ENCODE measurements around the gene PMVK. TPM values are rescaled to one million over a fixed set of nuclear protein-coding genes. Genes with fewer than 3 reads are reported as not detected.
"Not testable (repeated sequence)": the region's sequence is repeated elsewhere in the genome, so short reads cannot be mapped to it uniquely, and the experiment has no call there.

Gene PMVK
- total RNA-seq, 1 experiment from 2014 or later: 27.1 TPM

- H2AFZ ChIP-seq: no peak overlapping the region
- H3K9me2 ChIP-seq (ENCODE audit: insufficient read depth): no peaks in the 10 kb centered on the region
- H3K27me3 ChIP-seq (ENCODE audit: insufficient read depth, low read depth): peaks cover 67% of the 10 kb centered on the region
- no peak overlapping the region for H3K4me3 ChIP-seq
- no peaks in the 10 kb centered on the region for H4K20me1 ChIP-seq (ENCODE audit: insufficient read depth)
- no peaks in the 10 kb centered on the region for H3K36me3 ChIP-seq (ENCODE audit: low read depth)
- no peaks in the 10 kb centered on the region for H3K4me1 ChIP-seq (replicated peaks; ENCODE audit: insufficient read depth)
- ChIA-PET CTCF (interaction anchor here (0.7 kb wide), 1 partner anchor 167 kb away, joined by 3 read pairs; no protein-coding TSS in a partner anchor), POLR2A (ENCODE audit: unreplicated experiment) (no interaction called here)
- BruUV-seq (replicated peaks): no TSS peak
- intact Hi-C loops (cut with micrococcal nuclease; ENCODE audit: unreplicated experiment): no loop called here
- no peak overlapping the region for H3K27ac ChIP-seq
- no peak overlapping the region for H3K4me2 ChIP-seq
- no peaks in the 10 kb centered on the region for H3K79me2 ChIP-seq (ENCODE audit: low read depth)
- no peaks in the 10 kb centered on the region for H3F3A ChIP-seq (ENCODE audit: insufficient read depth, low read depth)
- no peaks in the 10 kb centered on the region for H3K9me3 ChIP-seq (ENCODE audit: insufficient read depth, low read depth)
- DNase-seq: no peak
- no peak for TF ChIP-seq EZH2 (IDR thresholded peaks at IDR 0.05; ENCODE audit: low read depth)
- TF ChIP-seq CTCF (conservative IDR thresholded peaks at IDR 0.05): no peak
Observed at GRCh38 chr1:154910851-154911250, 25.7 kb downstream of the PMVK start.

GRCh38 chr1:154908937-154909336 is 27.6 kb downstream of the PMVK start:
- POLR2A ChIA-PET (ENCODE audit: unreplicated experiment): interaction anchor here (0.6 kb wide), 1 partner anchor 56 kb away, joined by 4 read pairs; no protein-coding TSS in a partner anchor
- H4K20me1 ChIP-seq (ENCODE audit: insufficient read depth): no peaks in the 10 kb centered on the region
- intact Hi-C loops (cut with micrococcal nuclease; ENCODE audit: unreplicated experiment): no loop called here
- CTCF ChIA-PET: no interaction called here
- no TSS peak for BruUV-seq (replicated peaks)
- no peak overlapping the region for H3K4me2 ChIP-seq
- peaks cover 56% of the 10 kb centered on the region for H3K27me3 ChIP-seq (ENCODE audit: insufficient read depth, low read depth)
- TF ChIP-seq EZH2 (IDR thresholded peaks at IDR 0.05; ENCODE audit: low read depth) (no peak), CTCF (conservative IDR thresholded peaks at IDR 0.05) (no peak)
- no peaks in the 10 kb centered on the region for H3K79me2 ChIP-seq (ENCODE audit: low read depth)
- H3K36me3 ChIP-seq (ENCODE audit: low read depth): no peaks in the 10 kb centered on the region
- no peaks in the 10 kb centered on the region for H3K9me3 ChIP-seq (ENCODE audit: insufficient read depth, low read depth)
- H2AFZ ChIP-seq: no peak overlapping the region
- no peak for DNase-seq
- no peaks in the 10 kb centered on the region for H3K4me1 ChIP-seq (replicated peaks; ENCODE audit: insufficient read depth)
- no peak overlapping the region for H3K4me3 ChIP-seq
- no peak overlapping the region for H3K27ac ChIP-seq
- no peaks in the 10 kb centered on the region for H3K9me2 ChIP-seq (ENCODE audit: insufficient read depth)
- no peaks in the 10 kb centered on the region for H3F3A ChIP-seq (ENCODE audit: insufficient read depth, low read depth)

- H3K36me3 ChIP-seq (ENCODE audit: low read depth); BruUV-seq (replicated peaks); H3K27ac ChIP-seq; CTCF ChIA-PET; intact Hi-C loops (cut with micrococcal nuclease; ENCODE audit: unreplicated experiment); H3K4me3 ChIP-seq; H3K9me2 ChIP-seq (ENCODE audit: insufficient read depth); H3K4me1 ChIP-seq (replicated peaks; ENCODE audit: insufficient read depth); H3K4me2 ChIP-seq; H3K9me3 ChIP-seq (ENCODE audit: insufficient read depth, low read depth); DNase-seq; POLR2A ChIA-PET (ENCODE audit: unreplicated experiment); H3F3A ChIP-seq (ENCODE audit: insufficient read depth, low read depth); H3K79me2 ChIP-seq (ENCODE audit: low read depth); H4K20me1 ChIP-seq (ENCODE audit: insufficient read depth); H2AFZ ChIP-seq: not testable (repeated sequence)
- H3K27me3 ChIP-seq (ENCODE audit: insufficient read depth, low read depth): peaks cover 49% of the 10 kb centered on the region
Observed at GRCh38 chr1:154908129-154908528, 28.4 kb downstream of the PMVK start.

- Histone ChIP-seq H3F3A (ENCODE audit: insufficient read depth, low read depth) (no peaks in the 10 kb centered on the region), H3K27ac (no peak overlapping the region), H3K36me3 (ENCODE audit: low read depth) (no peaks in the 10 kb centered on the region), H3K4me3 (no peak overlapping the region), H3K4me2 (no peak overlapping the region), H3K9me2 (ENCODE audit: insufficient read depth) (no peaks in the 10 kb centered on the region), H3K9me3 (ENCODE audit: insufficient read depth, low read depth) (no peaks in the 10 kb centered on the region), H3K79me2 (ENCODE audit: low read depth) (no peaks in the 10 kb centered on the region), H4K20me1 (ENCODE audit: insufficient read depth) (no peaks in the 10 kb centered on the region), H2AFZ (no peak overlapping the region), H3K27me3 (ENCODE audit: insufficient read depth, low read depth) (peaks cover 36% of the 10 kb centered on the region), H3K4me1 (replicated peaks; ENCODE audit: insufficient read depth) (no peaks in the 10 kb centered on the region)
- no TSS peak for BruUV-seq (replicated peaks)
- no peak for TF ChIP-seq EZH2 (IDR thresholded peaks at IDR 0.05; ENCODE audit: low read depth)
- TF ChIP-seq CTCF (conservative IDR thresholded peaks at IDR 0.05): peak; percentile 60
- DNase-seq: peak in 1 of 2 experiments; percentile 6
- CTCF ChIA-PET: no interaction called here
- POLR2A ChIA-PET (ENCODE audit: unreplicated experiment): no interaction called here
- intact Hi-C loops (cut with micrococcal nuclease; ENCODE audit: unreplicated experiment): loop anchor here (1.0 kb wide), 2 partner anchors 155 to 178 kb away; no protein-coding TSS in a partner anchor
Observed at GRCh38 chr1:154906621-154907081, 29.9 kb downstream of the PMVK start.

Data from PC-9 (cell line).